GM12878 (cell line): Measurements from ENCODE around the gene TP53I3. TPM values are rescaled to one million over a fixed set of nuclear protein-coding genes. Genes with fewer than 3 reads are reported as not detected.

ENCODE experiments used
- ATAC-seq: fragments of 200-7000 bp; cut with Tn5 transposase; 3 replicates; pipeline ENCODE4 v1.9.1; 2020; ENCODE audit warnings: mild to moderate bottlenecking, moderate library complexity
- BruUV-seq: library from RNA; stranded (reverse); fragments of 400-500 nt; replicated peaks from 2 replicates; lab custom pipeline; 2021; lab: Mats Ljungman, UMichigan
- CTCF ChIA-PET: fragments of 300-600 bp; sonication (Branson Sonifier 250); formaldehyde crosslinking; extraction: SDS; loops from one replicate; lab custom pipeline; 2021; ENCODE audit warnings: inconsistent platforms; lab: Yijun Ruan, JAX
- POLR2A ChIA-PET: fragments of 350-600 bp; formaldehyde crosslinking; extraction: SDS; loops from one replicate; lab custom pipeline; 2021; ENCODE audit warnings: inconsistent platforms; lab: Charles Lee
- RAD21 ChIA-PET: fragments of 300-600 bp; sonication (Branson Sonifier 250); formaldehyde crosslinking; loops from one replicate; lab custom pipeline; 2023; ENCODE audit warnings: antibody characterized with exemption; ENCODE audit not compliant: unreplicated experiment; lab: Charles Lee
- SMC1A ChIA-PET: fragments of 300-600 bp; sonication (Branson Sonifier 250); formaldehyde crosslinking; loops from one replicate; lab custom pipeline; 2023; ENCODE audit not compliant: unreplicated experiment, uncharacterized antibody; lab: Charles Lee
- DNase-seq: peaks from one replicate; pipeline ENCODE4 v3.0.0-alpha.2; 2011; ENCODE audit warnings: low read depth, low spot score
- FAIRE-seq: peaks from 3 replicates; lab custom pipeline; 2011; peaks lifted over from hg19 to GRCh38; lab: Jason Lieb, UNC
- H2AFZ ChIP-seq: 2 replicates; pipeline ENCODE4 v1.6.0; 2011; ENCODE audit warnings: low read depth, low read length, control low read depth; ENCODE audit not compliant: control insufficient read depth
- H3K27ac ChIP-seq: 2 replicates; pipeline ENCODE4 v1.5.1; 2011; ENCODE audit warnings: control low read depth; ENCODE audit not compliant: control insufficient read depth, insufficient read depth
- H3K27me3 ChIP-seq, 2 experiments: replicated peaks in 1 of 2; 2 replicates each; pipeline versions ENCODE4 v1.6.0 to v1.6.1; 2011; ENCODE audit warnings: low read length in 1 of 2; ENCODE audit not compliant: control insufficient read depth in 2 of 2, insufficient read depth in 2 of 2
- H3K36me3 ChIP-seq, 2 experiments: 2 replicates each; pipeline ENCODE4 v1.5.1; 2011; ENCODE audit warnings: low read length in 1 of 2; ENCODE audit not compliant: control insufficient read depth in 2 of 2, insufficient read depth in 2 of 2
- H3K4me1 ChIP-seq: 2 replicates; pipeline ENCODE4 v1.6.1; 2011; ENCODE audit warnings: mild to moderate bottlenecking, low read length, moderate library complexity, mixed read lengths; ENCODE audit not compliant: control insufficient read depth, insufficient read depth
- H3K4me2 ChIP-seq: 2 replicates; pipeline ENCODE4 v1.6.0; 2011; ENCODE audit warnings: control low read depth; ENCODE audit not compliant: control insufficient read depth, insufficient read depth
- H3K4me3 ChIP-seq: fragments of 200-600 bp; sonication (generic); 2 replicates; pipeline ENCODE4 v1.5.1; 2016
- H3K79me2 ChIP-seq: 2 replicates; pipeline ENCODE4 v1.6.0; 2011; ENCODE audit warnings: low read length; ENCODE audit not compliant: control insufficient read depth, insufficient read depth
- H3K9ac ChIP-seq: 2 replicates; pipeline ENCODE4 v1.8.0; 2011; ENCODE audit warnings: low read length, control low read depth, mixed read lengths; ENCODE audit not compliant: control insufficient read depth, insufficient read depth
- H3K9me3 ChIP-seq: replicated peaks from 3 replicates; pipeline ENCODE4 v1.5.1; 2011; ENCODE audit warnings: mild to moderate bottlenecking, low read length; ENCODE audit not compliant: control insufficient read depth, insufficient read depth
- H4K20me1 ChIP-seq: 2 replicates; pipeline ENCODE4 v1.6.0; 2011; ENCODE audit not compliant: control insufficient read depth, insufficient read depth
- HDAC2 ChIP-seq: fragments of 200-600 bp; sonication (generic); IDR thresholded peaks from 2 replicates; pipeline ENCODE4 v1.6.1; 2017
- JUND ChIP-seq: IDR thresholded peaks from 2 replicates; pipeline ENCODE4 v1.6.1; 2012; ENCODE audit warnings: low read depth, mild to moderate bottlenecking, low read length, improper control_type of control experiment, moderate library complexity
- WGBS: methylation state at CpG from one replicate; pipeline ENCODE4 v1.1.6; 2016; ENCODE audit warnings: low lambda C conversion rate; ENCODE audit not compliant: insufficient replicate concordance, insufficient coverage; ENCODE audit errors: missing lambda C conversion rate; 5-methylcytosine and 5-hydroxymethylcytosine counted together
- in situ Hi-C: fragments of 300-500 bp; cut with MboI; formaldehyde crosslinking; loops from 9 replicates; pipeline ENCODE4 v1.14.3; 2018; ENCODE audit warnings: mixed read lengths
- intact Hi-C: fragments of 100-400 bp; cut with micrococcal nuclease; formaldehyde crosslinking; loops from one replicate; pipeline ENCODE4 v1.14.2; 2022; ENCODE audit not compliant: unreplicated experiment
- polyA plus RNA-seq, 11 experiments: library from polyadenylated mRNA; depleted of rRNA in 4 of 11; unstranded in 6 of 11; stranded (reverse) in 5 of 11; fragments of >200 nt; fragmentation: Nextera tagmentation in 4 of 11; fragmentation: Illumina TruSeq in 1 of 11; extraction: Ambion mirVana in 4 of 11; extraction: Trizol in 1 of 11; gene quantifications; 1 replicate in 1 of 11; 2 replicates in 10 of 11; pipeline versions ENCODE4 v1.2.1 to v1.2.3, GENCODE V29; 2011 to 2016; ENCODE audit warnings: inconsistent platforms in 2 of 11, missing spikeins in 2 of 11, low read depth in 1 of 11
- total RNA-seq, 4 experiments: library from RNA; depleted of rRNA in 3 of 4; stranded (reverse); fragments of >200 nt in 3 of 4; fragmentation: Illumina TruSeq in 1 of 4; extraction: Trizol in 1 of 4; gene quantifications; 2 replicates each; pipeline versions ENCODE4 v1.2.1 to v1.2.3, GENCODE V29; 2013 to 2021
- TF ChIP-seq, protein P1 (sequence below): fragments of 450-650 bp; formaldehyde crosslinking; IDR thresholded peaks from 2 replicates; pipeline ENCODE4 v1.5.0; 2022; ENCODE audit warnings: mild to moderate bottlenecking, missing genetic modification characterization
- TF ChIP-seq, protein P2 (sequence below), 3 experiments: IDR thresholded peaks in 2 of 3; conservative IDR thresholded peaks in 1 of 3; 2 replicates each; pipeline ENCODE4 v1.5.1; 2011; ENCODE audit warnings: low read depth in 3 of 3, low read length in 3 of 3, mild to moderate bottlenecking in 3 of 3, control low read depth in 2 of 3, moderate library complexity in 2 of 3, inconsistent platforms in 1 of 3, mixed read lengths in 1 of 3; ENCODE audit not compliant: control insufficient read depth in 2 of 3, insufficient read depth in 1 of 3; ENCODE audit errors: extremely low read depth in 1 of 3

TP53I3 gene
- total and polyA plus RNA-seq, 10 of the 15 experiments (the other 5 are each of a cell fraction or from before 2014, with no cell fraction given): 1.4 to 57.4 (median 11.6) TPM

DNA sequence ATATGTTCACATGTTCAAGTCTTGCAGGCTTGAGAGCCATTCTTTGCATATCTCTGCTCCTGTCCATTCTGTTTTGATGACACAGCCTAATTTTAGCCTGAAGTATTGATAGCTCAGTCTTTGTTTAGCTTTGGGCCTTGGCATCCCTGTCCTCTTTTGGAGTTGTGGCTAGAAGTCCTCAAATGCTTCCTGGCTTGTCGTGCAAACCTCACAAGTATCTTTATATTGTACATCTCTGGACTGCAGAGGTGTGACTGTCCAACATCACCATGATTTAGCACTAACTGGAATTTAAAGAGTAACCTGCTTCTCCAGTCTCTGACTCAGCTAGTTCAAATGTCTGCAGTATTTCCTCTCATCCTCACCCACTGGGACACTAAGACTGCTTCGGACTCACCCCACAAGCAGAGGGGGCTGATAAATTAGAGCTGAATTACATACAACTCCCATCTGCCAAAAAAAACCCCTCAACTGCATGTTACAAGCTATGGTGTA is 26.8 kb upstream of the TP53I3 start:
- Histone ChIP-seq H3K27me3 (no peaks in the 10 kb centered on the region), H3K36me3 (no peaks in the 10 kb centered on the region), H4K20me1 (no peaks in the 10 kb centered on the region), H3K27ac (no peak overlapping the region), H3K4me1 (no peaks in the 10 kb centered on the region)
- FAIRE-seq: no peak
- SMC1A ChIA-PET: interaction anchor here (1.5 kb wide), 1 partner anchor 11 kb away, joined by 6 read pairs; the partner anchor contains the start of gene PFN4
- 85% methylated on average over 2 of the region's 2 CpGs for WGBS
- intact Hi-C loops: no loop called here
- BruUV-seq: no TSS peak
- DNase-seq: no peak
- TF ChIP-seq, protein P1, sequence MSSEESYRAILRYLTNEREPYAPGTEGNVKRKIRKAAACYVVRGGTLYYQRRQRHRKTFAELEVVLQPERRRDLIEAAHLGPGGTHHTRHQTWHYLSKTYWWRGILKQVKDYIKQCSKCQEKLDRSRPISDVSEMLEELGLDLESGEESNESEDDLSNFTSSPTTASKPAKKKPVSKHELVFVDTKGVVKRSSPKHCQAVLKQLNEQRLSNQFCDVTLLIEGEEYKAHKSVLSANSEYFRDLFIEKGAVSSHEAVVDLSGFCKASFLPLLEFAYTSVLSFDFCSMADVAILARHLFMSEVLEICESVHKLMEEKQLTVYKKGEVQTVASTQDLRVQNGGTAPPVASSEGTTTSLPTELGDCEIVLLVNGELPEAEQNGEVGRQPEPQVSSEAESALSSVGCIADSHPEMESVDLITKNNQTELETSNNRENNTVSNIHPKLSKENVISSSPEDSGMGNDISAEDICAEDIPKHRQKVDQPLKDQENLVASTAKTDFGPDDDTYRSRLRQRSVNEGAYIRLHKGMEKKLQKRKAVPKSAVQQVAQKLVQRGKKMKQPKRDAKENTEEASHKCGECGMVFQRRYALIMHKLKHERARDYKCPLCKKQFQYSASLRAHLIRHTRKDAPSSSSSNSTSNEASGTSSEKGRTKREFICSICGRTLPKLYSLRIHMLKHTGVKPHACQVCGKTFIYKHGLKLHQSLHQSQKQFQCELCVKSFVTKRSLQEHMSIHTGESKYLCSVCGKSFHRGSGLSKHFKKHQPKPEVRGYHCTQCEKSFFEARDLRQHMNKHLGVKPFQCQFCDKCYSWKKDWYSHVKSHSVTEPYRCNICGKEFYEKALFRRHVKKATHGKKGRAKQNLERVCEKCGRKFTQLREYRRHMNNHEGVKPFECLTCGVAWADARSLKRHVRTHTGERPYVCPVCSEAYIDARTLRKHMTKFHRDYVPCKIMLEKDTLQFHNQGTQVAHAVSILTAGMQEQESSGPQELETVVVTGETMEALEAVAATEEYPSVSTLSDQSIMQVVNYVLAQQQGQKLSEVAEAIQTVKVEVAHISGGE (CRISPR knock-in tag): no peak
- TF ChIP-seq JUND: no peak
- no peak for TF ChIP-seq HDAC2
- TF ChIP-seq, protein P2, sequence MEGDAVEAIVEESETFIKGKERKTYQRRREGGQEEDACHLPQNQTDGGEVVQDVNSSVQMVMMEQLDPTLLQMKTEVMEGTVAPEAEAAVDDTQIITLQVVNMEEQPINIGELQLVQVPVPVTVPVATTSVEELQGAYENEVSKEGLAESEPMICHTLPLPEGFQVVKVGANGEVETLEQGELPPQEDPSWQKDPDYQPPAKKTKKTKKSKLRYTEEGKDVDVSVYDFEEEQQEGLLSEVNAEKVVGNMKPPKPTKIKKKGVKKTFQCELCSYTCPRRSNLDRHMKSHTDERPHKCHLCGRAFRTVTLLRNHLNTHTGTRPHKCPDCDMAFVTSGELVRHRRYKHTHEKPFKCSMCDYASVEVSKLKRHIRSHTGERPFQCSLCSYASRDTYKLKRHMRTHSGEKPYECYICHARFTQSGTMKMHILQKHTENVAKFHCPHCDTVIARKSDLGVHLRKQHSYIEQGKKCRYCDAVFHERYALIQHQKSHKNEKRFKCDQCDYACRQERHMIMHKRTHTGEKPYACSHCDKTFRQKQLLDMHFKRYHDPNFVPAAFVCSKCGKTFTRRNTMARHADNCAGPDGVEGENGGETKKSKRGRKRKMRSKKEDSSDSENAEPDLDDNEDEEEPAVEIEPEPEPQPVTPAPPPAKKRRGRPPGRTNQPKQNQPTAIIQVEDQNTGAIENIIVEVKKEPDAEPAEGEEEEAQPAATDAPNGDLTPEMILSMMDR (IDR thresholded peaks at IDR 0.05 in 2 of 3, conservative IDR thresholded peaks at IDR 0.05 in 1 of 3; ENCODE audit: control insufficient read depth in 2 of 3, extremely low read depth in 1 of 3, insufficient read depth in 1 of 3, low read depth in 3 of 3, low read length in 3 of 3): no peak
- TF ChIP-seq, all 136 proteins: peak for 0
- ATAC-seq: no peak
- no peak overlapping the region for H3K4me3 ChIP-seq
- H3K4me2 ChIP-seq: no peak overlapping the region
- no peak overlapping the region for H2AFZ ChIP-seq
- no peaks in the 10 kb centered on the region; the same call in 1 of the 3 replicates for H3K9me3 ChIP-seq
- no peaks in the 10 kb centered on the region for H3K79me2 ChIP-seq
- in situ Hi-C loops: no loop called here
- CTCF ChIA-PET: interaction anchor here (0.6 to 1.3 kb wide), 4 partner anchors 22 to 487 kb away, joined by 3 to 4 read pairs (median 3); no protein-coding TSS in a partner anchor
- RAD21 ChIA-PET: interaction anchor here (1.1 kb wide), 1 partner anchor 11 kb away, joined by 3 read pairs; no protein-coding TSS in a partner anchor
- POLR2A ChIA-PET: interaction anchor here (1.9 kb wide), 1 partner anchor 11 kb away, joined by 5 read pairs; the partner anchor contains the start of gene PFN4
- H3K9ac ChIP-seq: no peak overlapping the region
